ENCODE data around the gene ALAS1. TPM values are rescaled to one million over a fixed set of nuclear protein-coding genes. Genes with fewer than 3 reads are reported as not detected.

Gene ALAS1
- total and polyA plus RNA-seq, 2 experiments from 2014 or later = 17.8 to 42.8 TPM

GRCh38 chr3:52174896-52175295 lies 23.1 kb upstream of the ALAS1 start:
- H3K27me3 ChIP-seq (ENCODE audit: insufficient read depth) = no peaks in the 10 kb centered on the region
- TF ChIP-seq EZH2 (IDR thresholded peaks at IDR 0.05; ENCODE audit: low read depth, unreplicated experiment) (no peak), EZH2phosphoT487 (IDR thresholded peaks at IDR 0.05; ENCODE audit: unreplicated experiment) (no peak), ZNF114 (CRISPR knock-in tag; IDR thresholded peaks at IDR 0.05) (no peak), STAT1 (IDR thresholded peaks at IDR 0.05; ENCODE audit: unreplicated experiment) (no peak), ZNF331 (CRISPR knock-in tag; IDR thresholded peaks at IDR 0.05; ENCODE audit: low read depth) (no peak), CREB1 (CRISPR knock-in tag; IDR thresholded peaks at IDR 0.05; ENCODE audit: low read depth) (no peak), JUNB (IDR thresholded peaks at IDR 0.05; ENCODE audit: unreplicated experiment) (no peak)
- TF ChIP-seq, protein P1, sequence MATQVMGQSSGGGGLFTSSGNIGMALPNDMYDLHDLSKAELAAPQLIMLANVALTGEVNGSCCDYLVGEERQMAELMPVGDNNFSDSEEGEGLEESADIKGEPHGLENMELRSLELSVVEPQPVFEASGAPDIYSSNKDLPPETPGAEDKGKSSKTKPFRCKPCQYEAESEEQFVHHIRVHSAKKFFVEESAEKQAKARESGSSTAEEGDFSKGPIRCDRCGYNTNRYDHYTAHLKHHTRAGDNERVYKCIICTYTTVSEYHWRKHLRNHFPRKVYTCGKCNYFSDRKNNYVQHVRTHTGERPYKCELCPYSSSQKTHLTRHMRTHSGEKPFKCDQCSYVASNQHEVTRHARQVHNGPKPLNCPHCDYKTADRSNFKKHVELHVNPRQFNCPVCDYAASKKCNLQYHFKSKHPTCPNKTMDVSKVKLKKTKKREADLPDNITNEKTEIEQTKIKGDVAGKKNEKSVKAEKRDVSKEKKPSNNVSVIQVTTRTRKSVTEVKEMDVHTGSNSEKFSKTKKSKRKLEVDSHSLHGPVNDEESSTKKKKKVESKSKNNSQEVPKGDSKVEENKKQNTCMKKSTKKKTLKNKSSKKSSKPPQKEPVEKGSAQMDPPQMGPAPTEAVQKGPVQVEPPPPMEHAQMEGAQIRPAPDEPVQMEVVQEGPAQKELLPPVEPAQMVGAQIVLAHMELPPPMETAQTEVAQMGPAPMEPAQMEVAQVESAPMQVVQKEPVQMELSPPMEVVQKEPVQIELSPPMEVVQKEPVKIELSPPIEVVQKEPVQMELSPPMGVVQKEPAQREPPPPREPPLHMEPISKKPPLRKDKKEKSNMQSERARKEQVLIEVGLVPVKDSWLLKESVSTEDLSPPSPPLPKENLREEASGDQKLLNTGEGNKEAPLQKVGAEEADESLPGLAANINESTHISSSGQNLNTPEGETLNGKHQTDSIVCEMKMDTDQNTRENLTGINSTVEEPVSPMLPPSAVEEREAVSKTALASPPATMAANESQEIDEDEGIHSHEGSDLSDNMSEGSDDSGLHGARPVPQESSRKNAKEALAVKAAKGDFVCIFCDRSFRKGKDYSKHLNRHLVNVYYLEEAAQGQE (IDR thresholded peaks at IDR 0.05; ENCODE audit: unreplicated experiment) = no peak
- no peaks in the 10 kb centered on the region for H3K4me1 ChIP-seq (ENCODE audit: insufficient read depth)
- ATAC-seq = no peak
- no peaks in the 10 kb centered on the region for H3F3A ChIP-seq (replicated peaks; ENCODE audit: low read depth)
- no peak overlapping the region for H2AFZ ChIP-seq
- H3K27me3 Mint-ChIP-seq (ENCODE audit: insufficient read depth, low read depth, poor library complexity) = peaks cover 6% of the 10 kb centered on the region
- H3K27ac ChIP-seq (ENCODE audit: low read depth) = no peak overlapping the region
- no peaks in the 10 kb centered on the region for H3K9me3 Mint-ChIP-seq
- H3K9me2 ChIP-seq (ENCODE audit: insufficient read depth) = no peaks in the 10 kb centered on the region
- no peak overlapping the region for H3K4me2 ChIP-seq
- H4K20me1 ChIP-seq (replicated peaks; ENCODE audit: insufficient read depth) = no peaks in the 10 kb centered on the region
- no peaks in the 10 kb centered on the region for H3K36me3 ChIP-seq (ENCODE audit: insufficient read depth)
- no peak overlapping the region for H3K4me3 Mint-ChIP-seq
- H3K27ac Mint-ChIP-seq = no peak overlapping the region
- DNase-seq (ENCODE audit: low spot score) = no peak
- H3K79me2 ChIP-seq (replicated peaks; ENCODE audit: insufficient read depth) = no peaks in the 10 kb centered on the region
- peaks cover 20% of the 10 kb centered on the region; the same call in 2 of the 3 replicates for H3K4me1 Mint-ChIP-seq
- no peak overlapping the region for H3K4me3 ChIP-seq
- no peaks in the 10 kb centered on the region; the same call in 2 of the 3 replicates for H3K36me3 Mint-ChIP-seq (ENCODE audit: low read depth)

DNA sequence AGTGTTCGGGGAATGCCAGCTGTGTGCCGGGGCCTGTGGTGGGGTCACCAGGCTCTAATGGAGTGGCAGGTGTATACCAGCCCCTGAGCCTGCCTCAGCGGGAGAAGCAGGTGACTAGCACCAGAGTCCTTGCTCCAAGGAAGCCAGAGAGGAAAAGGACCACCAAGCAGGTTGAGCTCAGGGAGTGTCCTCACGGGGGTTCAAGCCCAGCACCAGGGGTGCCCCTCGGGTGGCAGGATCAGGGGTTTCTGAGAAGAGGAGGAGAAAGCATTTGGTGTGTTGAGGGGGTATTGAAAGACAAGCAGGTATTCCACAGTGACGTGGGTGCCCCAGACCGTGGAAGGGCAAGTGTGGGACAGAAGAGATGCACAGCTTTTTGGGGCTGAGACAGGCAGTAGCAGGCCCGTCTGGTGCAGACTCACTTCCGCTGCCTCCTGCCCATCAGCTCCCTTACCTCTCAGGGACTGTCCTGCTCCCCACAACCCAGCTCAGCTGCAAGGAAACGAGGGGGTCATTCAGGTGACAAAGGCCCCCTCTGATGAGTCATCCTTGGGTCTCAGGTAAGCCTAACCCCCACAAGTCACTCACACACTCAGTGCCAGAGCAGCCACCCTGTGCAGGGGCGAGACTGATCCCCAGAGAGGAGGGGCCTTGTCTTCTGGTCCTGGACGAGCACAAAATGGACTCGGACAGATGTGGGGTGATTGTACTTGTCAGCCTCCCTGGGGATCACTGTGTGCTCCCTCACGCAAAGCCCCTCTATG lies 22.4 kb upstream of the ALAS1 start:
- no peaks in the 10 kb centered on the region; the same call in 2 of the 3 replicates for H3K36me3 Mint-ChIP-seq (ENCODE audit: low read depth)
- H3K27me3 ChIP-seq (ENCODE audit: insufficient read depth) = no peaks in the 10 kb centered on the region
- H3K4me2 ChIP-seq = no peak overlapping the region
- no peak overlapping the region for H3K27ac Mint-ChIP-seq
- no peak overlapping the region for H3K27ac ChIP-seq (ENCODE audit: low read depth)
- no peak overlapping the region for H3K4me3 ChIP-seq
- peaks cover 23% of the 10 kb centered on the region for H3K4me1 Mint-ChIP-seq
- ATAC-seq (no peak), DNase-seq (ENCODE audit: low spot score) (no peak)
- no peaks in the 10 kb centered on the region for H3K9me2 ChIP-seq (ENCODE audit: insufficient read depth)
- H4K20me1 ChIP-seq (replicated peaks; ENCODE audit: insufficient read depth) = no peaks in the 10 kb centered on the region
- no peaks in the 10 kb centered on the region for H3K79me2 ChIP-seq (replicated peaks; ENCODE audit: insufficient read depth)
- no peaks in the 10 kb centered on the region for H3F3A ChIP-seq (replicated peaks; ENCODE audit: low read depth)
- H3K4me3 Mint-ChIP-seq = no peak overlapping the region
- H3K36me3 ChIP-seq (ENCODE audit: insufficient read depth) = no peaks in the 10 kb centered on the region
- H3K27me3 Mint-ChIP-seq (ENCODE audit: insufficient read depth, low read depth, poor library complexity) = peaks cover 4% of the 10 kb centered on the region
- no peak overlapping the region for H2AFZ ChIP-seq
- H3K4me1 ChIP-seq (ENCODE audit: insufficient read depth) = no peaks in the 10 kb centered on the region
- no peaks in the 10 kb centered on the region for H3K9me3 Mint-ChIP-seq
- TF ChIP-seq ZNF462 (CRISPR knock-in tag; IDR thresholded peaks at IDR 0.05) (no peak), NANOG (IDR thresholded peaks at IDR 0.05; ENCODE audit: borderline replicate concordance) (no peak), ETS1 (IDR thresholded peaks at IDR 0.05) (no peak), ZNF114 (CRISPR knock-in tag; IDR thresholded peaks at IDR 0.05) (no peak), ZNF331 (CRISPR knock-in tag; IDR thresholded peaks at IDR 0.05; ENCODE audit: low read depth) (no peak)

Data from GM23338 (cell line).